ENCODE results near the gene KRT76. TPM values are rescaled to one million over a fixed set of nuclear protein-coding genes. Genes with fewer than 3 reads are reported as not detected.

The KRT76 gene
- polyA plus RNA-seq, 1 of the 3 experiments (the other 2 are of a cell fraction) = not detected

DNA sequence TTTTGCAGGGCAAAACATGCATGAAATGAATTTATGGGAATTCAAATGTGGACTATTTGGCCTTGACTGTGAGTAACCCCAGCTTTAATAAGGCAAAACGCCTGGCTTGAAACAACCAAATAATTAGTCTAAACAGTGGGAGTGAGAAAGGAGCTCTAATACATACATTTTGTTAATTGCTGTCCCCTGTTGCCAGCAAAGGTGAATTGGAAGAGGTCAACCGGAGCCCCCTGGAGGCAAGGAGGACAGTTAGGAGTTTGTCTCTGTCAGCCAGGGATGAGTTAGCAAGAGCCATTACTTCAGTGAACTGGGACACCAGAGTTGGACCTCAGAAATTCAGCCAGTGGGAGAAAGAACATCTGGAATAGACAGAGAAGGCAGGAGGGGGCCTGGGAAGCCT lies 17.4 kb downstream of the KRT76 start:
- no peaks in the 10 kb centered on the region for H3F3A ChIP-seq (replicated peaks; ENCODE audit: insufficient read depth)
- H3K79me2 ChIP-seq (ENCODE audit: insufficient read depth) = no peaks in the 10 kb centered on the region
- ChIA-PET POLR2A (no interaction called here), CTCF (interaction anchor here (1.2 kb wide), 1 partner anchor 120 kb away, joined by 3 read pairs; no protein-coding TSS in a partner anchor)
- H3K4me3 ChIP-seq (ENCODE audit: low read depth in 2 of 2, low read length in 1 of 2) = no peak overlapping the region
- WGBS (ENCODE audit: low lambda C conversion rate) = 9% methylated on average over 2 of the region's 2 CpGs
- H3K36me3 ChIP-seq (replicated peaks in 1 of 2; ENCODE audit: control insufficient read depth in 1 of 2, insufficient read depth in 2 of 2, low read length in 1 of 2) = no peaks in the 10 kb centered on the region
- H3K9ac ChIP-seq = no peak overlapping the region
- H3K4me2 ChIP-seq = no peak overlapping the region
- TF ChIP-seq TCF12 (IDR thresholded peaks at IDR 0.05) = no peak
- TF ChIP-seq EZH2phosphoT487 (IDR thresholded peaks at IDR 0.05; ENCODE audit: borderline replicate concordance, low read depth) = no peak
- TF ChIP-seq, protein P1, sequence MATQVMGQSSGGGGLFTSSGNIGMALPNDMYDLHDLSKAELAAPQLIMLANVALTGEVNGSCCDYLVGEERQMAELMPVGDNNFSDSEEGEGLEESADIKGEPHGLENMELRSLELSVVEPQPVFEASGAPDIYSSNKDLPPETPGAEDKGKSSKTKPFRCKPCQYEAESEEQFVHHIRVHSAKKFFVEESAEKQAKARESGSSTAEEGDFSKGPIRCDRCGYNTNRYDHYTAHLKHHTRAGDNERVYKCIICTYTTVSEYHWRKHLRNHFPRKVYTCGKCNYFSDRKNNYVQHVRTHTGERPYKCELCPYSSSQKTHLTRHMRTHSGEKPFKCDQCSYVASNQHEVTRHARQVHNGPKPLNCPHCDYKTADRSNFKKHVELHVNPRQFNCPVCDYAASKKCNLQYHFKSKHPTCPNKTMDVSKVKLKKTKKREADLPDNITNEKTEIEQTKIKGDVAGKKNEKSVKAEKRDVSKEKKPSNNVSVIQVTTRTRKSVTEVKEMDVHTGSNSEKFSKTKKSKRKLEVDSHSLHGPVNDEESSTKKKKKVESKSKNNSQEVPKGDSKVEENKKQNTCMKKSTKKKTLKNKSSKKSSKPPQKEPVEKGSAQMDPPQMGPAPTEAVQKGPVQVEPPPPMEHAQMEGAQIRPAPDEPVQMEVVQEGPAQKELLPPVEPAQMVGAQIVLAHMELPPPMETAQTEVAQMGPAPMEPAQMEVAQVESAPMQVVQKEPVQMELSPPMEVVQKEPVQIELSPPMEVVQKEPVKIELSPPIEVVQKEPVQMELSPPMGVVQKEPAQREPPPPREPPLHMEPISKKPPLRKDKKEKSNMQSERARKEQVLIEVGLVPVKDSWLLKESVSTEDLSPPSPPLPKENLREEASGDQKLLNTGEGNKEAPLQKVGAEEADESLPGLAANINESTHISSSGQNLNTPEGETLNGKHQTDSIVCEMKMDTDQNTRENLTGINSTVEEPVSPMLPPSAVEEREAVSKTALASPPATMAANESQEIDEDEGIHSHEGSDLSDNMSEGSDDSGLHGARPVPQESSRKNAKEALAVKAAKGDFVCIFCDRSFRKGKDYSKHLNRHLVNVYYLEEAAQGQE (IDR thresholded peaks at IDR 0.05; ENCODE audit: low read depth, low read length) = no peak
- no peak for TF ChIP-seq JUND (IDR thresholded peaks at IDR 0.05)
- TF ChIP-seq, protein P2, sequence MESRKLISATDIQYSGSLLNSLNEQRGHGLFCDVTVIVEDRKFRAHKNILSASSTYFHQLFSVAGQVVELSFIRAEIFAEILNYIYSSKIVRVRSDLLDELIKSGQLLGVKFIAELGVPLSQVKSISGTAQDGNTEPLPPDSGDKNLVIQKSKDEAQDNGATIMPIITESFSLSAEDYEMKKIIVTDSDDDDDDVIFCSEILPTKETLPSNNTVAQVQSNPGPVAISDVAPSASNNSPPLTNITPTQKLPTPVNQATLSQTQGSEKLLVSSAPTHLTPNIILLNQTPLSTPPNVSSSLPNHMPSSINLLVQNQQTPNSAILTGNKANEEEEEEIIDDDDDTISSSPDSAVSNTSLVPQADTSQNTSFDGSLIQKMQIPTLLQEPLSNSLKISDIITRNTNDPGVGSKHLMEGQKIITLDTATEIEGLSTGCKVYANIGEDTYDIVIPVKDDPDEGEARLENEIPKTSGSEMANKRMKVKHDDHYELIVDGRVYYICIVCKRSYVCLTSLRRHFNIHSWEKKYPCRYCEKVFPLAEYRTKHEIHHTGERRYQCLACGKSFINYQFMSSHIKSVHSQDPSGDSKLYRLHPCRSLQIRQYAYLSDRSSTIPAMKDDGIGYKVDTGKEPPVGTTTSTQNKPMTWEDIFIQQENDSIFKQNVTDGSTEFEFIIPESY (IDR thresholded peaks at IDR 0.05; ENCODE audit: borderline replicate concordance, low read depth) = no peak
- TF ChIP-seq, protein P3, sequence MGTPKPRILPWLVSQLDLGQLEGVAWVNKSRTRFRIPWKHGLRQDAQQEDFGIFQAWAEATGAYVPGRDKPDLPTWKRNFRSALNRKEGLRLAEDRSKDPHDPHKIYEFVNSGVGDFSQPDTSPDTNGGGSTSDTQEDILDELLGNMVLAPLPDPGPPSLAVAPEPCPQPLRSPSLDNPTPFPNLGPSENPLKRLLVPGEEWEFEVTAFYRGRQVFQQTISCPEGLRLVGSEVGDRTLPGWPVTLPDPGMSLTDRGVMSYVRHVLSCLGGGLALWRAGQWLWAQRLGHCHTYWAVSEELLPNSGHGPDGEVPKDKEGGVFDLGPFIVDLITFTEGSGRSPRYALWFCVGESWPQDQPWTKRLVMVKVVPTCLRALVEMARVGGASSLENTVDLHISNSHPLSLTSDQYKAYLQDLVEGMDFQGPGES (IDR thresholded peaks at IDR 0.05; ENCODE audit: low read depth, low read length) = no peak
- TF ChIP-seq, protein P4, sequence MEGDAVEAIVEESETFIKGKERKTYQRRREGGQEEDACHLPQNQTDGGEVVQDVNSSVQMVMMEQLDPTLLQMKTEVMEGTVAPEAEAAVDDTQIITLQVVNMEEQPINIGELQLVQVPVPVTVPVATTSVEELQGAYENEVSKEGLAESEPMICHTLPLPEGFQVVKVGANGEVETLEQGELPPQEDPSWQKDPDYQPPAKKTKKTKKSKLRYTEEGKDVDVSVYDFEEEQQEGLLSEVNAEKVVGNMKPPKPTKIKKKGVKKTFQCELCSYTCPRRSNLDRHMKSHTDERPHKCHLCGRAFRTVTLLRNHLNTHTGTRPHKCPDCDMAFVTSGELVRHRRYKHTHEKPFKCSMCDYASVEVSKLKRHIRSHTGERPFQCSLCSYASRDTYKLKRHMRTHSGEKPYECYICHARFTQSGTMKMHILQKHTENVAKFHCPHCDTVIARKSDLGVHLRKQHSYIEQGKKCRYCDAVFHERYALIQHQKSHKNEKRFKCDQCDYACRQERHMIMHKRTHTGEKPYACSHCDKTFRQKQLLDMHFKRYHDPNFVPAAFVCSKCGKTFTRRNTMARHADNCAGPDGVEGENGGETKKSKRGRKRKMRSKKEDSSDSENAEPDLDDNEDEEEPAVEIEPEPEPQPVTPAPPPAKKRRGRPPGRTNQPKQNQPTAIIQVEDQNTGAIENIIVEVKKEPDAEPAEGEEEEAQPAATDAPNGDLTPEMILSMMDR (IDR thresholded peaks at IDR 0.05) = no peak
- no peak for TF ChIP-seq GATA2 (CRISPR knock-in tag; IDR thresholded peaks at IDR 0.05)
- TF ChIP-seq SMC3 (IDR thresholded peaks at IDR 0.05; ENCODE audit: low read depth, low read length) = no peak
- no peak for TF ChIP-seq FOXM1 (IDR thresholded peaks at IDR 0.05; ENCODE audit: low read depth)
- H2AFZ ChIP-seq (ENCODE audit: low read depth) = no peak overlapping the region
- no peak overlapping the region for H3K27ac ChIP-seq (ENCODE audit: low read depth in 2 of 2, low read length in 1 of 2)
- H3K9me2 ChIP-seq = no peaks in the 10 kb centered on the region
- H4K20me1 ChIP-seq (ENCODE audit: insufficient read depth) = no peaks in the 10 kb centered on the region
- H3K9me3 ChIP-seq = no peaks in the 10 kb centered on the region
- DNase-seq = no peak
- no peaks in the 10 kb centered on the region; a peak in 1 of 4 replicates for H3K4me1 ChIP-seq (ENCODE audit: control insufficient read depth in 1 of 2, insufficient read depth in 2 of 2, low read depth in 1 of 2, low read length in 1 of 2)
- no peaks in the 10 kb centered on the region for H3K27me3 ChIP-seq (ENCODE audit: insufficient read depth)

Data from SK-N-SH (cell line).